ENCODE results near the gene C1orf159. TPM values are rescaled to one million over a fixed set of nuclear protein-coding genes. Genes with fewer than 3 reads are reported as not detected.

The C1orf159 gene
- total and polyA plus RNA-seq, 4 donors: 3.9 to 7.0 (median 4.7) TPM

DNA sequence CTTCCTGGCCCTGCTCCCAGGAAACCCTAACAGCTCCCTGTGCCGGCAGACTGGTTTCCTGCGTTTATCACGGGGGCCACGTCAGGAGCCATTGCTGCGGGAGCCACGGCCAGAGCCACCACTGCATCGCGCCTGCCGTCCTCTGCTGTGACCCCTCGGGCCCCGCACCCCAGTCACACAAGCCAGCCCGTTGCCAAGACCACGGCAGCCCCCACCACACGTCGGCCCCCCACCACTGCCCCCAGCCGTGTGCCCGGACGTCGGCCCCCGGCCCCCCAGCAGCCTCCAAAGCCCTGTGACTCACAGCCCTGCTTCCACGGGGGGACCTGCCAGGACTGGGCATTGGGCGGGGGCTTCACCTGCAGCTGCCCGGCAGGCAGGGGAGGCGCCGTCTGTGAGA is 67.9 kb downstream of the C1orf159 start:
- Histone ChIP-seq H3K4me1 (ENCODE audit: control insufficient read depth in 4 of 4, insufficient read depth in 4 of 4, low read length in 3 of 4) (no peaks in the 10 kb centered on the region), H3K4me3 (ENCODE audit: low read depth in 1 of 3, low read length in 3 of 3) (no peak overlapping the region), H3K9me3 (ENCODE audit: control insufficient read depth in 4 of 4, low read length in 3 of 4) (no peaks in the 10 kb centered on the region), H3K36me3 (ENCODE audit: control insufficient read depth in 4 of 4, insufficient read depth in 3 of 4, low read depth in 1 of 4, low read length in 3 of 4) (peaks cover 0 to 33% (median 8%) of the 10 kb centered on the region in 4 donors), H3K27me3 (ENCODE audit: control insufficient read depth in 4 of 4, insufficient read depth in 4 of 4, low read length in 3 of 4) (no peaks in the 10 kb centered on the region), H3K9ac (ENCODE audit: low read depth in 1 of 2, low read length in 2 of 2) (no peak overlapping the region), H3K27ac (ENCODE audit: low read depth in 1 of 2, low read length in 2 of 2) (no peak overlapping the region)
- 94% methylated on average over 25 of the region's 25 CpGs for WGBS
- no peak for DNase-seq (ENCODE audit: low spot score)
- TF ChIP-seq HNF4G (IDR thresholded peaks at IDR 0.05) (no peak), TAF1 (conservative IDR thresholded peaks at IDR 0.05) (no peak), HNF4A (conservative IDR thresholded peaks at IDR 0.05) (no peak), RAD21 (IDR thresholded peaks at IDR 0.05) (no peak), NR2F2 (IDR thresholded peaks at IDR 0.05) (no peak), JUND (IDR thresholded peaks at IDR 0.05) (no peak), GABPA (IDR thresholded peaks at IDR 0.05 in 1 of 2, conservative IDR thresholded peaks at IDR 0.05 in 1 of 2) (no peak), RXRA (IDR thresholded peaks at IDR 0.05) (no peak), YY1 (IDR thresholded peaks at IDR 0.05) (no peak), FOXA2 (IDR thresholded peaks at IDR 0.05) (no peak), SP1 (IDR thresholded peaks at IDR 0.05) (no peak)
- TF ChIP-seq, protein P1, sequence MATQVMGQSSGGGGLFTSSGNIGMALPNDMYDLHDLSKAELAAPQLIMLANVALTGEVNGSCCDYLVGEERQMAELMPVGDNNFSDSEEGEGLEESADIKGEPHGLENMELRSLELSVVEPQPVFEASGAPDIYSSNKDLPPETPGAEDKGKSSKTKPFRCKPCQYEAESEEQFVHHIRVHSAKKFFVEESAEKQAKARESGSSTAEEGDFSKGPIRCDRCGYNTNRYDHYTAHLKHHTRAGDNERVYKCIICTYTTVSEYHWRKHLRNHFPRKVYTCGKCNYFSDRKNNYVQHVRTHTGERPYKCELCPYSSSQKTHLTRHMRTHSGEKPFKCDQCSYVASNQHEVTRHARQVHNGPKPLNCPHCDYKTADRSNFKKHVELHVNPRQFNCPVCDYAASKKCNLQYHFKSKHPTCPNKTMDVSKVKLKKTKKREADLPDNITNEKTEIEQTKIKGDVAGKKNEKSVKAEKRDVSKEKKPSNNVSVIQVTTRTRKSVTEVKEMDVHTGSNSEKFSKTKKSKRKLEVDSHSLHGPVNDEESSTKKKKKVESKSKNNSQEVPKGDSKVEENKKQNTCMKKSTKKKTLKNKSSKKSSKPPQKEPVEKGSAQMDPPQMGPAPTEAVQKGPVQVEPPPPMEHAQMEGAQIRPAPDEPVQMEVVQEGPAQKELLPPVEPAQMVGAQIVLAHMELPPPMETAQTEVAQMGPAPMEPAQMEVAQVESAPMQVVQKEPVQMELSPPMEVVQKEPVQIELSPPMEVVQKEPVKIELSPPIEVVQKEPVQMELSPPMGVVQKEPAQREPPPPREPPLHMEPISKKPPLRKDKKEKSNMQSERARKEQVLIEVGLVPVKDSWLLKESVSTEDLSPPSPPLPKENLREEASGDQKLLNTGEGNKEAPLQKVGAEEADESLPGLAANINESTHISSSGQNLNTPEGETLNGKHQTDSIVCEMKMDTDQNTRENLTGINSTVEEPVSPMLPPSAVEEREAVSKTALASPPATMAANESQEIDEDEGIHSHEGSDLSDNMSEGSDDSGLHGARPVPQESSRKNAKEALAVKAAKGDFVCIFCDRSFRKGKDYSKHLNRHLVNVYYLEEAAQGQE (IDR thresholded peaks at IDR 0.05): no peak
- TF ChIP-seq, protein P2, sequence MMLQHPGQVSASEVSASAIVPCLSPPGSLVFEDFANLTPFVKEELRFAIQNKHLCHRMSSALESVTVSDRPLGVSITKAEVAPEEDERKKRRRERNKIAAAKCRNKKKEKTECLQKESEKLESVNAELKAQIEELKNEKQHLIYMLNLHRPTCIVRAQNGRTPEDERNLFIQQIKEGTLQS (IDR thresholded peaks at IDR 0.05): no peak
- TF ChIP-seq, protein P3, sequence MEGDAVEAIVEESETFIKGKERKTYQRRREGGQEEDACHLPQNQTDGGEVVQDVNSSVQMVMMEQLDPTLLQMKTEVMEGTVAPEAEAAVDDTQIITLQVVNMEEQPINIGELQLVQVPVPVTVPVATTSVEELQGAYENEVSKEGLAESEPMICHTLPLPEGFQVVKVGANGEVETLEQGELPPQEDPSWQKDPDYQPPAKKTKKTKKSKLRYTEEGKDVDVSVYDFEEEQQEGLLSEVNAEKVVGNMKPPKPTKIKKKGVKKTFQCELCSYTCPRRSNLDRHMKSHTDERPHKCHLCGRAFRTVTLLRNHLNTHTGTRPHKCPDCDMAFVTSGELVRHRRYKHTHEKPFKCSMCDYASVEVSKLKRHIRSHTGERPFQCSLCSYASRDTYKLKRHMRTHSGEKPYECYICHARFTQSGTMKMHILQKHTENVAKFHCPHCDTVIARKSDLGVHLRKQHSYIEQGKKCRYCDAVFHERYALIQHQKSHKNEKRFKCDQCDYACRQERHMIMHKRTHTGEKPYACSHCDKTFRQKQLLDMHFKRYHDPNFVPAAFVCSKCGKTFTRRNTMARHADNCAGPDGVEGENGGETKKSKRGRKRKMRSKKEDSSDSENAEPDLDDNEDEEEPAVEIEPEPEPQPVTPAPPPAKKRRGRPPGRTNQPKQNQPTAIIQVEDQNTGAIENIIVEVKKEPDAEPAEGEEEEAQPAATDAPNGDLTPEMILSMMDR (IDR thresholded peaks at IDR 0.05; ENCODE audit: low read depth, low read length, missing input control): no peak
- TF ChIP-seq, protein P4, sequence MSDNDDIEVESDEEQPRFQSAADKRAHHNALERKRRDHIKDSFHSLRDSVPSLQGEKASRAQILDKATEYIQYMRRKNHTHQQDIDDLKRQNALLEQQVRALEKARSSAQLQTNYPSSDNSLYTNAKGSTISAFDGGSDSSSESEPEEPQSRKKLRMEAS (IDR thresholded peaks at IDR 0.05): no peak
- TF ChIP-seq, protein P5, sequence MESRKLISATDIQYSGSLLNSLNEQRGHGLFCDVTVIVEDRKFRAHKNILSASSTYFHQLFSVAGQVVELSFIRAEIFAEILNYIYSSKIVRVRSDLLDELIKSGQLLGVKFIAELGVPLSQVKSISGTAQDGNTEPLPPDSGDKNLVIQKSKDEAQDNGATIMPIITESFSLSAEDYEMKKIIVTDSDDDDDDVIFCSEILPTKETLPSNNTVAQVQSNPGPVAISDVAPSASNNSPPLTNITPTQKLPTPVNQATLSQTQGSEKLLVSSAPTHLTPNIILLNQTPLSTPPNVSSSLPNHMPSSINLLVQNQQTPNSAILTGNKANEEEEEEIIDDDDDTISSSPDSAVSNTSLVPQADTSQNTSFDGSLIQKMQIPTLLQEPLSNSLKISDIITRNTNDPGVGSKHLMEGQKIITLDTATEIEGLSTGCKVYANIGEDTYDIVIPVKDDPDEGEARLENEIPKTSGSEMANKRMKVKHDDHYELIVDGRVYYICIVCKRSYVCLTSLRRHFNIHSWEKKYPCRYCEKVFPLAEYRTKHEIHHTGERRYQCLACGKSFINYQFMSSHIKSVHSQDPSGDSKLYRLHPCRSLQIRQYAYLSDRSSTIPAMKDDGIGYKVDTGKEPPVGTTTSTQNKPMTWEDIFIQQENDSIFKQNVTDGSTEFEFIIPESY (IDR thresholded peaks at IDR 0.05): no peak

DNA sequence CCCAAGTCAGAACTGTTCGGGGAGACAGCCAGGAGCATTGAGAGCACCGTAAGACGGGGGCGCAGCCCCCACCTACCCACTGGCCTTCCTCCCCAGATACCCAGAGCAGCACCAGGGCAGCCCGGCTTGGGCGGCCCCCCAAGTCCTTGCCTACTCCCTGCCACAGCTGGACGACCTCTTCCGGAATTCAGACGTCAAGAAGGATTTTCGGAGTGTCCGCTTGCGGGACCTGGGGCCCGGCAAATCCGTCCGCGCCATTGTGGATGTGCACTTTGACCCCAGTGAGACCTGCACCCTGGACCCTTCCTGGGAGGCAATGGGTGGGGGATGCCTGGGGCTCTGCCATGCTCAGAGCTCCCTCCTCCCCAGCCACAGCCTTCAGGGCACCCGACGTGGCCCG is 68.5 kb downstream of the C1orf159 start:
- H3K27ac ChIP-seq (ENCODE audit: low read depth in 1 of 2, low read length in 2 of 2): no peak overlapping the region
- no peak for DNase-seq (ENCODE audit: low spot score)
- 97% methylated on average over 19 of the region's 19 CpGs for WGBS
- H3K27me3 ChIP-seq (ENCODE audit: control insufficient read depth in 4 of 4, insufficient read depth in 4 of 4, low read length in 3 of 4): no peaks in the 10 kb centered on the region
- H3K9me3 ChIP-seq (ENCODE audit: control insufficient read depth in 4 of 4, low read length in 3 of 4): no peaks in the 10 kb centered on the region
- no peak overlapping the region for H3K4me3 ChIP-seq (ENCODE audit: low read depth in 1 of 3, low read length in 3 of 3)
- H3K36me3 ChIP-seq (ENCODE audit: control insufficient read depth in 4 of 4, insufficient read depth in 3 of 4, low read depth in 1 of 4, low read length in 3 of 4): peaks cover 0 to 33% (median 8%) of the 10 kb centered on the region in 4 donors
- no peak overlapping the region for H3K9ac ChIP-seq (ENCODE audit: low read depth in 1 of 2, low read length in 2 of 2)
- no peaks in the 10 kb centered on the region for H3K4me1 ChIP-seq (ENCODE audit: control insufficient read depth in 4 of 4, insufficient read depth in 4 of 4, low read length in 3 of 4)
- TF ChIP-seq FOXA2 (IDR thresholded peaks at IDR 0.05): no peak
- TF ChIP-seq, protein P3 (IDR thresholded peaks at IDR 0.05; ENCODE audit: low read depth, low read length, missing input control): no peak
- TF ChIP-seq GABPA (IDR thresholded peaks at IDR 0.05 in 1 of 2, conservative IDR thresholded peaks at IDR 0.05 in 1 of 2): no peak
- TF ChIP-seq, protein P5 (IDR thresholded peaks at IDR 0.05): no peak
- TF ChIP-seq, protein P4 (IDR thresholded peaks at IDR 0.05): no peak
- TF ChIP-seq RAD21 (IDR thresholded peaks at IDR 0.05): no peak
- TF ChIP-seq HNF4A (conservative IDR thresholded peaks at IDR 0.05): no peak
- no peak for TF ChIP-seq TAF1 (conservative IDR thresholded peaks at IDR 0.05)
- TF ChIP-seq JUND (IDR thresholded peaks at IDR 0.05): no peak
- TF ChIP-seq, protein P2 (IDR thresholded peaks at IDR 0.05): no peak
- no peak for TF ChIP-seq SP1 (IDR thresholded peaks at IDR 0.05)
- TF ChIP-seq EGR1 (IDR thresholded peaks at IDR 0.05; ENCODE audit: low read depth in 2 of 2): no peak
- TF ChIP-seq RXRA (IDR thresholded peaks at IDR 0.05): no peak
- no peak for TF ChIP-seq YY1 (IDR thresholded peaks at IDR 0.05)
- no peak for TF ChIP-seq HNF4G (IDR thresholded peaks at IDR 0.05)

All from liver (tissue), 9 donors.